ENCODE results near the gene DNAJC9.

The DNAJC9 gene

GRCh38 chr10:73239908-73240307, 7.1 kb downstream of the DNAJC9 start:
- DNase-seq: no peak

- no peak for DNase-seq
Measured at GRCh38 chr10:73238990-73239566, 8.0 kb downstream of the DNAJC9 start.

GRCh38 chr10:73234695-73235094, 12.4 kb downstream of the DNAJC9 start:
- no peak for DNase-seq

- DNase-seq: no peak
Measured at GRCh38 chr10:73233883-73234282, 13.2 kb downstream of the DNAJC9 start.

- DNase-seq: no peak
Measured at GRCh38 chr10:73232887-73233286, 14.2 kb downstream of the DNAJC9 start.

- no peak for DNase-seq
Measured at GRCh38 chr10:73229567-73229966, 17.5 kb downstream of the DNAJC9 start.

GRCh38 chr10:73228247-73228646, 18.8 kb downstream of the DNAJC9 start:
- DNase-seq: no peak

- DNase-seq: no peak
Measured at GRCh38 chr10:73226663-73227062, 20.4 kb downstream of the DNAJC9 start.

GRCh38 chr10:73225518-73225917, 21.5 kb downstream of the DNAJC9 start:
- DNase-seq: no peak

GRCh38 chr10:73220989-73221388, 26.1 kb downstream of the DNAJC9 start:
- DNase-seq: no peak

GRCh38 chr10:73219384-73219783, 27.7 kb downstream of the DNAJC9 start:
- DNase-seq: no peak

- DNase-seq: no peak
Measured at GRCh38 chr10:73218431-73219191, 28.4 kb downstream of the DNAJC9 start.

- DNase-seq: no peak
Measured at GRCh38 chr10:73217628-73218027, 29.4 kb downstream of the DNAJC9 start.

GRCh38 chr10:73215749-73216148, 31.3 kb downstream of the DNAJC9 start:
- DNase-seq: no peak

- no peak for DNase-seq
Measured at GRCh38 chr10:73211106-73211811, 35.8 kb downstream of the DNAJC9 start.

GRCh38 chr10:73210395-73211105, 36.5 kb downstream of the DNAJC9 start:
- no peak for DNase-seq

- no peak for DNase-seq
Measured at GRCh38 chr10:73209705-73210104, 37.4 kb downstream of the DNAJC9 start.

- DNase-seq: no peak
Measured at GRCh38 chr10:73207883-73208282, 39.2 kb downstream of the DNAJC9 start.

- DNase-seq: no peak
Measured at GRCh38 chr10:73206385-73206784, 40.7 kb downstream of the DNAJC9 start.

GRCh38 chr10:73205890-73206289, 41.2 kb downstream of the DNAJC9 start:
- no peak for DNase-seq

- no peak for DNase-seq
Measured at GRCh38 chr10:73205081-73205480, 42.0 kb downstream of the DNAJC9 start.
